Activated CD8-positive, alpha-beta T cell treated with anti-CD3 and anti-CD28 coated beads, Interleukin-2, amount 10 ng/mL, durations not matched to agents 7 days and 5 days (primary cell): ENCODE data around the gene ALK. TPM values are rescaled to one million over a fixed set of nuclear protein-coding genes. Genes with fewer than 3 reads are reported as not detected.

Experiments used
- ATAC-seq: fragments of 150-1000 bp; cut with Tn5 transposase; one replicate; pipeline ENCODE4 v1.10.0; 2021; ENCODE audit warnings: moderate library complexity
- CTCF ChIA-PET: fragments of 350-600 bp; sonication (Branson Sonifier 250); formaldehyde crosslinking; loops from one replicate; lab custom pipeline; 2021; ENCODE audit warnings: antibody characterized with exemption; lab: Charles Lee
- POLR2A ChIA-PET: fragments of 350-600 bp; sonication (Branson Sonifier 250); formaldehyde crosslinking; loops from one replicate; lab custom pipeline; 2021; ENCODE audit warnings: antibody characterized with exemption; lab: Charles Lee
- DNase-seq: peaks from one replicate; pipeline ENCODE4 v3.0.0-alpha.2; 2020
- H3K27ac Mint-ChIP-seq: one replicate; pipeline ENCODE4 v1.8.0; 2021; ENCODE audit warnings: mild to moderate bottlenecking, mixed read lengths
- H3K27me3 Mint-ChIP-seq: one replicate; pipeline ENCODE4 v1.8.0; 2021; ENCODE audit warnings: low read depth, mixed read lengths
- H3K36me3 Mint-ChIP-seq: one replicate; pipeline ENCODE4 v1.8.0; 2021; ENCODE audit warnings: low read depth, mixed read lengths
- H3K4me1 Mint-ChIP-seq: one replicate; pipeline ENCODE4 v1.8.0; 2021; ENCODE audit warnings: low read depth, mixed read lengths
- H3K4me3 Mint-ChIP-seq: one replicate; pipeline ENCODE4 v1.8.0; 2021; ENCODE audit warnings: mild to moderate bottlenecking, mixed read lengths
- H3K9me3 Mint-ChIP-seq: one replicate; pipeline ENCODE4 v1.8.0; 2022; ENCODE audit warnings: mixed read lengths; ENCODE audit not compliant: insufficient read depth
- total RNA-seq, 2 experiments: library from RNA; stranded (reverse); gene quantifications; one replicate each; pipeline ENCODE4 v1.2.3, GENCODE V29; 2021

Gene ALK
- total RNA-seq, 2 experiments from 2014 or later: not detected

- Mint-ChIP-seq H3K4me1 (no peaks in the 10 kb centered on the region), H3K36me3 (no peaks in the 10 kb centered on the region), H3K9me3 (no peaks in the 10 kb centered on the region), H3K27me3 (peaks cover 20% of the 10 kb centered on the region), H3K27ac (no peak overlapping the region), H3K4me3 (no peak overlapping the region)
- DNase-seq (no peak), ATAC-seq (no peak)
- CTCF ChIA-PET: interaction anchor here (1.5 kb wide), 1 partner anchor 21 kb away, joined by 3 read pairs; no protein-coding TSS in a partner anchor
- POLR2A ChIA-PET: no interaction called here
Measured at GRCh38 chr2:29900971-29901633, 20.3 kb downstream of the ALK start.

- ATAC-seq (no peak), DNase-seq (no peak)
- Mint-ChIP-seq H3K27ac (no peak overlapping the region), H3K36me3 (no peaks in the 10 kb centered on the region), H3K27me3 (peaks cover 12% of the 10 kb centered on the region), H3K4me3 (no peak overlapping the region), H3K4me1 (no peaks in the 10 kb centered on the region), H3K9me3 (no peaks in the 10 kb centered on the region)
- ChIA-PET POLR2A (no interaction called here), CTCF (interaction anchor here (1.4 kb wide), 1 partner anchor 24 kb away, joined by 3 read pairs; no protein-coding TSS in a partner anchor)
Measured at GRCh38 chr2:29898999-29899398, 22.4 kb downstream of the ALK start.

- Mint-ChIP-seq H3K4me3 (no peak overlapping the region), H3K27me3 (peaks cover 4% of the 10 kb centered on the region), H3K36me3 (no peaks in the 10 kb centered on the region), H3K4me1 (no peaks in the 10 kb centered on the region), H3K27ac (no peak overlapping the region), H3K9me3 (no peaks in the 10 kb centered on the region)
- ChIA-PET POLR2A (no interaction called here), CTCF (no interaction called here)
- ATAC-seq (no peak), DNase-seq (no peak)
Measured at GRCh38 chr2:29894822-29895614, 26.4 kb downstream of the ALK start.

GRCh38 chr2:29892585-29893259, 28.7 kb downstream of the ALK start:
- peaks cover 4% of the 10 kb centered on the region for H3K27me3 Mint-ChIP-seq
- DNase-seq: no peak
- ChIA-PET POLR2A (no interaction called here), CTCF (no interaction called here)
- no peak overlapping the region for H3K4me3 Mint-ChIP-seq
- no peaks in the 10 kb centered on the region for H3K9me3 Mint-ChIP-seq
- H3K4me1 Mint-ChIP-seq: no peaks in the 10 kb centered on the region
- H3K36me3 Mint-ChIP-seq: no peaks in the 10 kb centered on the region
- H3K27ac Mint-ChIP-seq: no peak overlapping the region
- no peak for ATAC-seq

- CTCF ChIA-PET: interaction anchor here (1.7 kb wide), 1 partner anchor 43 kb away, joined by 4 read pairs; no protein-coding TSS in a partner anchor
- Mint-ChIP-seq H3K27ac (no peak overlapping the region), H3K27me3 (peaks cover 5% of the 10 kb centered on the region)
Measured at GRCh38 chr2:29881089-29881730, 40.2 kb downstream of the ALK start.

GRCh38 chr2:29880084-29880483, 41.3 kb downstream of the ALK start:
- Mint-ChIP-seq H3K27ac (no peak overlapping the region), H3K36me3 (no peaks in the 10 kb centered on the region), H3K27me3 (peaks cover under 1% of the 10 kb centered on the region), H3K4me1 (no peaks in the 10 kb centered on the region), H3K4me3 (no peak overlapping the region), H3K9me3 (no peaks in the 10 kb centered on the region)
- ATAC-seq (no peak), DNase-seq (no peak)
- CTCF ChIA-PET: interaction anchor here (0.6 kb wide), 1 partner anchor 1476 kb away, joined by 3 read pairs; no protein-coding TSS in a partner anchor
- POLR2A ChIA-PET: no interaction called here

More at GRCh38 chr2:29881089-29881730, 40.2 kb downstream of the ALK start:
- ATAC-seq (no peak), DNase-seq (no peak)
- POLR2A ChIA-PET: no interaction called here
- H3K36me3 Mint-ChIP-seq: no peaks in the 10 kb centered on the region
- H3K9me3 Mint-ChIP-seq: no peaks in the 10 kb centered on the region
- no peaks in the 10 kb centered on the region for H3K4me1 Mint-ChIP-seq
- H3K4me3 Mint-ChIP-seq: no peak overlapping the region

- Mint-ChIP-seq H3K4me1 (no peaks in the 10 kb centered on the region), H3K4me3 (no peak overlapping the region), H3K9me3 (no peaks in the 10 kb centered on the region), H3K36me3 (no peaks in the 10 kb centered on the region), H3K27ac (no peak overlapping the region), H3K27me3 (no peaks in the 10 kb centered on the region)
- CTCF ChIA-PET: interaction anchor here (0.6 kb wide), 1 partner anchor 1477 kb away, joined by 3 read pairs; no protein-coding TSS in a partner anchor
- ATAC-seq: no peak
- POLR2A ChIA-PET: no interaction called here
- no peak for DNase-seq
Measured at GRCh38 chr2:29879456-29879855, 41.9 kb downstream of the ALK start.

- ATAC-seq: no peak
Measured at GRCh38 chr2:29878898-29879297, 42.5 kb downstream of the ALK start.

GRCh38 chr2:29876374-29876773, 45.0 kb downstream of the ALK start:
- H3K36me3 Mint-ChIP-seq: no peaks in the 10 kb centered on the region
- no peak overlapping the region for H3K27ac Mint-ChIP-seq
- DNase-seq: no peak
- H3K9me3 Mint-ChIP-seq: no peaks in the 10 kb centered on the region
- no peaks in the 10 kb centered on the region for H3K27me3 Mint-ChIP-seq
- H3K4me1 Mint-ChIP-seq: no peaks in the 10 kb centered on the region
- no peak overlapping the region for H3K4me3 Mint-ChIP-seq
- ChIA-PET POLR2A (no interaction called here), CTCF (no interaction called here)
- no peak for ATAC-seq

More at GRCh38 chr2:29878898-29879297, 42.5 kb downstream of the ALK start:
- no peak for DNase-seq
- H3K4me3 Mint-ChIP-seq: no peak overlapping the region
- no peaks in the 10 kb centered on the region for H3K9me3 Mint-ChIP-seq
- ChIA-PET CTCF (no interaction called here), POLR2A (no interaction called here)
- H3K4me1 Mint-ChIP-seq: no peaks in the 10 kb centered on the region
- H3K27me3 Mint-ChIP-seq: no peaks in the 10 kb centered on the region
- H3K27ac Mint-ChIP-seq: no peak overlapping the region
- H3K36me3 Mint-ChIP-seq: no peaks in the 10 kb centered on the region

GRCh38 chr2:29874745-29875144, 46.6 kb downstream of the ALK start:
- ATAC-seq (no peak), DNase-seq (no peak)
- CTCF ChIA-PET: no interaction called here
- no peak overlapping the region for H3K4me3 Mint-ChIP-seq
- H3K27ac Mint-ChIP-seq: no peak overlapping the region
- H3K9me3 Mint-ChIP-seq: no peaks in the 10 kb centered on the region
- no peaks in the 10 kb centered on the region for H3K4me1 Mint-ChIP-seq
- POLR2A ChIA-PET: no interaction called here
- H3K27me3 Mint-ChIP-seq: peaks cover 3% of the 10 kb centered on the region
- H3K36me3 Mint-ChIP-seq: no peaks in the 10 kb centered on the region

- Mint-ChIP-seq H3K4me1 (no peaks in the 10 kb centered on the region), H3K27me3 (peaks cover 5% of the 10 kb centered on the region), H3K9me3 (no peaks in the 10 kb centered on the region), H3K27ac (no peak overlapping the region), H3K4me3 (no peak overlapping the region), H3K36me3 (no peaks in the 10 kb centered on the region)
- ATAC-seq (no peak), DNase-seq (no peak)
- ChIA-PET CTCF (no interaction called here), POLR2A (no interaction called here)
Measured at GRCh38 chr2:29872870-29873269, 48.5 kb downstream of the ALK start.
